SK-N-SH treated with all-trans-retinoic acid at 6 μM for 48 hours (cell line): ENCODE measurements around the gene EN2.

Experiments
- ATAC-seq: fragments of 200-7000 bp; cut with Tn5 transposase; 3 replicates; pipeline ENCODE4 v1.9.1; 2020; ENCODE audit warnings: mild to moderate bottlenecking, moderate library complexity
- ARNTL ChIP-seq: fragments of 450-650 bp; formaldehyde crosslinking; IDR thresholded peaks from 2 replicates; pipeline ENCODE4 v1.5.0; 2020; ENCODE audit warnings: low read depth, mild to moderate bottlenecking, moderate library complexity, borderline replicate concordance
- BACH2 ChIP-seq: fragments of 250-450 bp; sonication (Bioruptor Pico); IDR thresholded peaks from 2 replicates; pipeline ENCODE4 v1.9.0; 2021; ENCODE audit warnings: mild to moderate bottlenecking, borderline replicate concordance
- CSDC2 ChIP-seq: fragments of 250-450 bp; sonication (Bioruptor Pico); IDR thresholded peaks from 2 replicates; pipeline ENCODE4 v1.5.0; 2020; ENCODE audit warnings: mild to moderate bottlenecking, moderate library complexity
- CSRNP3 ChIP-seq: fragments of 250-450 bp; sonication (Bioruptor Pico); IDR thresholded peaks from 2 replicates; pipeline ENCODE4 v1.5.1; 2021; ENCODE audit warnings: mild to moderate bottlenecking, moderate library complexity
- ESRRG ChIP-seq: fragments of 250-450 bp; sonication (Bioruptor Pico); IDR thresholded peaks from 2 replicates; pipeline ENCODE4 v1.6.1; 2021; ENCODE audit warnings: mild to moderate bottlenecking
- GLIS3 ChIP-seq: fragments of 250-450 bp; sonication (Bioruptor Pico); IDR thresholded peaks from 2 replicates; pipeline ENCODE4 v1.5.0; 2020; ENCODE audit warnings: mild to moderate bottlenecking, moderate library complexity
- ISL1 ChIP-seq: fragments of 250-450 bp; sonication (Bioruptor Pico); IDR thresholded peaks from 2 replicates; pipeline ENCODE4 v2.1.2; 2022; ENCODE audit warnings: mild to moderate bottlenecking, moderate library complexity
- OSR1 ChIP-seq: fragments of 250-450 bp; sonication (Bioruptor Pico); IDR thresholded peaks from 2 replicates; pipeline ENCODE4 v1.8.0; 2022; ENCODE audit warnings: moderate library complexity, mild to moderate bottlenecking, inconsistent platforms
- PPARA ChIP-seq: fragments of 250-450 bp; sonication (Bioruptor Pico); IDR thresholded peaks from 2 replicates; pipeline ENCODE4 v1.5.0; 2020; ENCODE audit warnings: mild to moderate bottlenecking, borderline replicate concordance
- RARB ChIP-seq: fragments of 250-450 bp; sonication (Bioruptor Pico); IDR thresholded peaks from 2 replicates; pipeline ENCODE4 v1.8.0; 2021; ENCODE audit warnings: mild to moderate bottlenecking, moderate library complexity
- SNAI2 ChIP-seq: fragments of 250-450 bp; sonication (Bioruptor Pico); IDR thresholded peaks from 2 replicates; pipeline ENCODE4 v1.5.0; 2020; ENCODE audit warnings: mild to moderate bottlenecking, moderate library complexity
- TCF4 ChIP-seq: fragments of 250-450 bp; sonication (Bioruptor Pico); IDR thresholded peaks from 2 replicates; pipeline ENCODE4 v1.8.0; 2021; ENCODE audit warnings: mild to moderate bottlenecking, moderate library complexity, borderline replicate concordance
- TOX ChIP-seq: fragments of 250-450 bp; sonication (Bioruptor Pico); IDR thresholded peaks from 2 replicates; pipeline ENCODE4 v1.8.0; 2021; ENCODE audit warnings: mild to moderate bottlenecking, moderate library complexity, borderline replicate concordance
- TSHZ2 ChIP-seq: fragments of 250-450 bp; sonication (Bioruptor Pico); IDR thresholded peaks from 2 replicates; pipeline ENCODE4 v1.5.0; 2020; ENCODE audit warnings: mild to moderate bottlenecking, moderate library complexity
- ZC3H10 ChIP-seq: fragments of 250-450 bp; sonication (Bioruptor Pico); IDR thresholded peaks from 2 replicates; pipeline ENCODE4 v1.5.1; 2021; ENCODE audit warnings: mild to moderate bottlenecking, moderate library complexity
- ZFP3 ChIP-seq: fragments of 250-450 bp; sonication (Bioruptor Pico); IDR thresholded peaks from 2 replicates; pipeline ENCODE4 v1.5.0; 2020; ENCODE audit warnings: mild to moderate bottlenecking, moderate library complexity
- ZNF70 ChIP-seq: fragments of 450-650 bp; formaldehyde crosslinking; IDR thresholded peaks from 2 replicates; pipeline ENCODE4 v1.5.0; 2020; ENCODE audit warnings: mild to moderate bottlenecking, moderate library complexity
- ZNF8 ChIP-seq: fragments of 450-650 bp; formaldehyde crosslinking; IDR thresholded peaks from 2 replicates; pipeline ENCODE4 v1.5.0; 2020; ENCODE audit warnings: mild to moderate bottlenecking, moderate library complexity
- TF ChIP-seq, protein P1 (sequence below): fragments of 250-450 bp; sonication (Bioruptor Pico); IDR thresholded peaks from 2 replicates; pipeline ENCODE4 v1.8.0; 2021; ENCODE audit warnings: low read depth, mild to moderate bottlenecking, moderate library complexity, borderline replicate concordance
- TF ChIP-seq, protein P2 (sequence below): fragments of 250-450 bp; sonication (Bioruptor Pico); IDR thresholded peaks from 2 replicates; pipeline ENCODE4 v1.5.1; 2020; ENCODE audit warnings: low read depth, mild to moderate bottlenecking, moderate library complexity
- TF ChIP-seq, protein P3 (sequence below): fragments of 250-450 bp; sonication (Bioruptor Pico); IDR thresholded peaks from 2 replicates; pipeline ENCODE4 v1.8.0; 2020; ENCODE audit warnings: mild to moderate bottlenecking, moderate library complexity, borderline replicate concordance

Gene EN2

DNA sequence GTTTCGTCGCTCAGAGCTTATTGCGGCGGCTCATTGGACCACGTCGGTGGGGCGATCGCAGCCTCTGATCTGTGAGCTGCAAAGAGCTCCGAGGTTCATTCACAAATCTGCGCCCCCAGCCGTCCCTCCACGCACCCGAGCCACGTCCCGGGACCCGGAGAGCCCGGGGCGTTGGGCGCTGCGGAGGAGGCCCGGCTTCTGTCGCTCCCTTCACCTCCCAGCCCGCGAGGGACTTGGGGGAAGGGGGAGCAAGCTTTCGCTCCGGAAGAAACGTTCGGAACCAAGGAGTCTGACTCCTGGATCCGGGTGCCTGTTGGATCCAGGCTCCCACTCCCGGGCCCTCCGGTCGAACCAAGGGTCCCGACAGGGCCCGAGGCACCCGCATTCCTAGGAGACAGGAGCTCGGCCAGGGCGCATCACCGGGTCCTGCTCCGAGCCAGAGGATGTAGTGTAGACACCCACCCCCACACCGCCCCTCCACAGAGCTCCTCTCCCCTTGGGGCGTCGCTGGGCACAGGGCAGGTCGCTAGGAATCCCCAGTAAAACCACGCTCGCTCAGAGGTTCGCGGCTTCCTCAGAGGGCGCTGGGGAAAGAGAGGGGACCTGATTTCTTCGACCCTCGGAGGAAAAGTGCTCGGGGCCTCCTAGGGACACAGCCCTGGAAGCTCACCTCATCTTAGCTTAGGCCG lies 7.9 kb upstream of the EN2 start:
- ATAC-seq, result no peak
- TF ChIP-seq SNAI2 (CRISPR knock-in tag), result no peak
- no peak for TF ChIP-seq PPARA (CRISPR knock-in tag)
- TF ChIP-seq, protein P1, sequence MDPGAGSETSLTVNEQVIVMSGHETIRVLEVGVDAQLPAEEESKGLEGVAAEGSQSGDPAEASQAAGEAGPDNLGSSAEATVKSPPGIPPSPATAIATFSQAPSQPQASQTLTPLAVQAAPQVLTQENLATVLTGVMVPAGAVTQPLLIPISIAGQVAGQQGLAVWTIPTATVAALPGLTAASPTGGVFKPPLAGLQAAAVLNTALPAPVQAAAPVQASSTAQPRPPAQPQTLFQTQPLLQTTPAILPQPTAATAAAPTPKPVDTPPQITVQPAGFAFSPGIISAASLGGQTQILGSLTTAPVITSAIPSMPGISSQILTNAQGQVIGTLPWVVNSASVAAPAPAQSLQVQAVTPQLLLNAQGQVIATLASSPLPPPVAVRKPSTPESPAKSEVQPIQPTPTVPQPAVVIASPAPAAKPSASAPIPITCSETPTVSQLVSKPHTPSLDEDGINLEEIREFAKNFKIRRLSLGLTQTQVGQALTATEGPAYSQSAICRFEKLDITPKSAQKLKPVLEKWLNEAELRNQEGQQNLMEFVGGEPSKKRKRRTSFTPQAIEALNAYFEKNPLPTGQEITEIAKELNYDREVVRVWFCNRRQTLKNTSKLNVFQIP (CRISPR knock-in tag), result no peak
- TF ChIP-seq BACH2 (CRISPR knock-in tag), result no peak
- no peak for TF ChIP-seq TCF4 (CRISPR knock-in tag)
- no peak for TF ChIP-seq ARNTL (CRISPR knock-in tag)
- TF ChIP-seq, protein P2, sequence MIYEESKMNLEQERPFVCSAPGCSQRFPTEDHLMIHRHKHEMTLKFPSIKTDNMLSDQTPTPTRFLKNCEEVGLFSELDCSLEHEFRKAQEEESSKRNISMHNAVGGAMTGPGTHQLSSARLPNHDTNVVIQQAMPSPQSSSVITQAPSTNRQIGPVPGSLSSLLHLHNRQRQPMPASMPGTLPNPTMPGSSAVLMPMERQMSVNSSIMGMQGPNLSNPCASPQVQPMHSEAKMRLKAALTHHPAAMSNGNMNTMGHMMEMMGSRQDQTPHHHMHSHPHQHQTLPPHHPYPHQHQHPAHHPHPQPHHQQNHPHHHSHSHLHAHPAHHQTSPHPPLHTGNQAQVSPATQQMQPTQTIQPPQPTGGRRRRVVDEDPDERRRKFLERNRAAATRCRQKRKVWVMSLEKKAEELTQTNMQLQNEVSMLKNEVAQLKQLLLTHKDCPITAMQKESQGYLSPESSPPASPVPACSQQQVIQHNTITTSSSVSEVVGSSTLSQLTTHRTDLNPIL (CRISPR knock-in tag), result no peak
- no peak for TF ChIP-seq RARB (CRISPR knock-in tag)
- TF ChIP-seq ZNF8, result no peak
- no peak for TF ChIP-seq ZC3H10 (CRISPR knock-in tag)
- TF ChIP-seq TSHZ2 (CRISPR knock-in tag), result no peak
- no peak for TF ChIP-seq CSDC2 (CRISPR knock-in tag)
- TF ChIP-seq GLIS3 (CRISPR knock-in tag), result no peak
- TF ChIP-seq OSR1 (CRISPR knock-in tag), result no peak
- TF ChIP-seq ISL1 (CRISPR knock-in tag), result no peak
- TF ChIP-seq ZNF70 (CRISPR knock-in tag), result no peak
- TF ChIP-seq ZFP3 (CRISPR knock-in tag), result no peak
- TF ChIP-seq, protein P3, sequence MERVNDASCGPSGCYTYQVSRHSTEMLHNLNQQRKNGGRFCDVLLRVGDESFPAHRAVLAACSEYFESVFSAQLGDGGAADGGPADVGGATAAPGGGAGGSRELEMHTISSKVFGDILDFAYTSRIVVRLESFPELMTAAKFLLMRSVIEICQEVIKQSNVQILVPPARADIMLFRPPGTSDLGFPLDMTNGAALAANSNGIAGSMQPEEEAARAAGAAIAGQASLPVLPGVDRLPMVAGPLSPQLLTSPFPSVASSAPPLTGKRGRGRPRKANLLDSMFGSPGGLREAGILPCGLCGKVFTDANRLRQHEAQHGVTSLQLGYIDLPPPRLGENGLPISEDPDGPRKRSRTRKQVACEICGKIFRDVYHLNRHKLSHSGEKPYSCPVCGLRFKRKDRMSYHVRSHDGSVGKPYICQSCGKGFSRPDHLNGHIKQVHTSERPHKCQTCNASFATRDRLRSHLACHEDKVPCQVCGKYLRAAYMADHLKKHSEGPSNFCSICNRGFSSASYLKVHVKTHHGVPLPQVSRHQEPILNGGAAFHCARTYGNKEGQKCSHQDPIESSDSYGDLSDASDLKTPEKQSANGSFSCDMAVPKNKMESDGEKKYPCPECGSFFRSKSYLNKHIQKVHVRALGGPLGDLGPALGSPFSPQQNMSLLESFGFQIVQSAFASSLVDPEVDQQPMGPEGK (CRISPR knock-in tag), result no peak
- TF ChIP-seq TOX, result no peak

GRCh38 chr7:155450558-155450969 lies 7.4 kb upstream of the EN2 start:
- ATAC-seq, result no peak; the same call in 2 of the 3 replicates
- TF ChIP-seq BACH2 (CRISPR knock-in tag) (no peak), RARB (CRISPR knock-in tag) (no peak), SNAI2 (CRISPR knock-in tag) (no peak), ESRRG (no peak), TCF4 (CRISPR knock-in tag) (no peak), CSRNP3 (CRISPR knock-in tag) (no peak), ISL1 (CRISPR knock-in tag) (no peak)
- TF ChIP-seq, protein P2 (CRISPR knock-in tag), result no peak
- TF ChIP-seq, all 23 proteins: peak for 0
